ENCODE results near the gene KRTAP16-1.
"Not testable (repeated sequence)": the region's sequence is repeated elsewhere in the genome, so short reads cannot be mapped to it uniquely, and the experiment has no call there.

The KRTAP16-1 gene

GRCh38 chr17:41301916-41302901 lies 6.9 kb downstream of the KRTAP16-1 start, which contains the start of gene KRTAP29-1:
Gene KRTAP29-1, minus strand, starts transcription at chr17:41302851. Its CDS starts 0 bp downstream, at chr17:41302851.
- DNase-seq (ENCODE audit: low spot score) = no peak

GRCh38 chr17:41301204-41301790 lies 7.8 kb downstream of the KRTAP16-1 start:
- DNase-seq (ENCODE audit: low spot score) = no peak

- DNase-seq (ENCODE audit: low spot score) = no peak
Observed at GRCh38 chr17:41298458-41299135, 10.5 kb downstream of the KRTAP16-1 start.

DNA sequence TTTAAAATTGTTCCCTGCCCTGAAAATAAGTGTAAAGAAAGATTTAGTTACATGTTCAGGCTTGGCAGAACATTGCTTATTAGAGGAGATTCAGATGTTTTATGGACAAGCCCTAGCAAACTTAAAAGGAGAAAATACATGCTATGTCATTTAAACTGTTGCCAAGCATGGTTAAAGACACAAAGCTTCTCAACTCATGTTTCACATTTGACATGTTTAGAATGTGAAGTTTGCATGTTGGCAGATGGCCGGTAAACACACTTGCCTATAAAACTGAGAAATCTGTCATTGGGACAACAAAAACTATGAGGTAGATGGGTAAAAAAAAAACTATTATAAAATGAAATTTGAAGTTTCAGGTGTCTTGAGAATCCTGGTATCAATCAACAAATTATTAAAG lies 12.3 kb downstream of the KRTAP16-1 start:
- no peak for DNase-seq (ENCODE audit: low spot score)

DNA sequence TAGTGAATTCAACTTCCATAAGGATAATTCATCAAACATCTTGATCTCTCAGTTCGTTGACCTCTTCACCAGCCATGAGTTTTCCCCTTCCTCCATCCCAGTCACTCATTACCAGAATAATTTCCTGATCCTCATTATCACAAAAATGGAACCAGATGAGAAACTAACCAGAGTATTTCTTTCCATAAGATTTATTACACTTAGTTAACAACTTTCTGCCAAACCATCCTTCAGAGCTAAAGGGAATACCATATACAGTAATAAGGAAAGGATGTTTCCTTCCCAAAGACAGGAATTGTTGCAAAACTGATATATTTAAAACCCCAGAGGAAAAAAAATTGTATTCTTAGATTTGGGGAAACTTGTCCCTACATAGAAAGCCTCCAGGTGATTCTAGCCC lies 15.1 kb downstream of the KRTAP16-1 start:
- DNase-seq (ENCODE audit: low spot score) = no peak

GRCh38 chr17:41287050-41287449 lies 22.1 kb downstream of the KRTAP16-1 start:
- no peak for DNase-seq (ENCODE audit: low spot score)

DNA sequence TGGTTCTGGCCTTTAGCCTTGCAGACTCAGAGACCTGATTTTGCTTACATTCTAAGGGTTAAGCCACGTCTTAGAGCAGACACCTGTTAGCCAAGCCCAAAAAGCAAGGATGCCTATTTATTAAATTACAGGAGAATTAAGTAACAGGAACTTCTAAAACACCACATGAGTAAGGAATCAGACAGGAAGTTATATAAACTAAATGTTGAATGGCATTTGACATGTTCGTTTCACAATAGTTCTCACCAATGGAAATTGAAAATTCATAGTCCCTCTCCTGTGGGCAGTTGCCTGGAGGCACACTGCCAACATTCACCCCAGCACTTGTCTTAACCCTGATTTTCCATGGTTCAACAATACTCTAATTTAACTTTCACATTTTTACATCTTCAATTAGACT lies 24.6 kb downstream of the KRTAP16-1 start:
- no peak for DNase-seq (ENCODE audit: low spot score)

DNA sequence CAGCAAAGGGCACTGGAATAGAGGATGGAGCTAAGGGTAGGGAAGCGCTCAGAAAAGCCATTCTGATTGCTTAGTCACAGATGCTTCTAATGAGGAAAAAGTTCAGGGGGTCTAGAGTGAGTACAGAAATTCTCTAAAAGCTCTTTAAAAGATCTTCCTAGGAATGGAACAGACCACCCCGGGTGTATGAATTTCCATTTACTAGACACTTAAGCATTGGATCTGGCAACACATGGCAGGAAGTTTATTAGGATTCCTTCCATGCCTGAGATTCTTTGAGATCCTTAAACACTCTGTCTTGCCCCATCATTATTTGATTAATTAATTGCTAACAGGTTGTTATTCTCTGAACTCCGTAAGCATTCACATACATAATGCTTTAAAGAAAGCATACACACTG lies 25.1 kb downstream of the KRTAP16-1 start:
- no peak for DNase-seq (ENCODE audit: low spot score)

DNA sequence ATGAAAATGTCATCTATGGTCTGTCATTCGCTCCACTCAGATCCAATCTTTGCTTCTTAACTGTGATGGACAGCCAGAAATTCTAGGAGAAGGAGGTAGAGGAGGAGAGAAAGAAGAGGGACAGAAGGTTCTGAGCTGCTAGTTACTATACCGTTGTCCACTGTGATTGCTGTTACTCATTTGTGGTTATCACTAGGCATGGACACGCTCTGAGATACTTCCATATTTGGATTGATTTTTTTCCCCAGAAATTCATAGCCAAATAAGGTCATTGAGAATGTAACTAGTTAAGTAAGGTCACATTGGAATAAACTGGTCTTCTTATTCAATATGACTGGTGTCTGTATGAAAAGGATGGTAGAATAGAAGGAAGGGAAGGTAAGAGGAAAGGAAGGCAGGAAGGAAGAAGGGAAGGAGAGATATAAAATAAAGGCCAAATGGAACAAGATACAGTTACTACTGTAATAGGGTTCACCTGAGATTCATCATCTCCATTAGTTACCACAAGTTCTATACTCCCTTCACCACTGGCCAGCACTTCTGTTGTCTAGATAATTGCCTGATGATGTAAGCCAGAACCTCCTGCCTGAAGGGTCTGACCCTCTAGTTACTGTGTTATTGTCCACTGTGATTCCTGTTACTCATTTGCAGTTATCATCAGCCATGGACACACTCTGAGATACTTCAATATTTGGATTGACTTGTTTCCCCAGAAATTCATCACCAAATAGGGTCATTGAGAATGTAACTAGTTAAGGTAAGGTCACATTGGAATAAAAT lies 30.7 kb downstream of the KRTAP16-1 start:
- DNase-seq (ENCODE audit: low spot score) = no peak

- DNase-seq (ENCODE audit: low spot score) = not testable (repeated sequence)
Observed at GRCh38 chr17:41275648-41276190, 33.4 kb downstream of the KRTAP16-1 start, which contains the start of gene KRTAP9-7. Gene KRTAP9-7, plus strand, starts transcription at chr17:41275698. Its CDS starts 0 bp downstream, at chr17:41275698.

- DNase-seq (ENCODE audit: low spot score) = no peak
Observed at GRCh38 chr17:41271858-41272257, 37.3 kb downstream of the KRTAP16-1 start.

- not testable (repeated sequence) for DNase-seq (ENCODE audit: low spot score)
Observed at GRCh38 chr17:41271323-41271722, 37.8 kb downstream of the KRTAP16-1 start.

GRCh38 chr17:41267711-41268110 lies 41.4 kb downstream of the KRTAP16-1 start:
- no peak for DNase-seq (ENCODE audit: low spot score)

GRCh38 chr17:41265078-41265477 lies 44.0 kb downstream of the KRTAP16-1 start, which contains the start of gene KRTAP9-6:
Gene KRTAP9-6, plus strand, starts transcription at chr17:41265378. Its CDS starts 0 bp downstream, at chr17:41265378.
- DNase-seq (ENCODE audit: low spot score) = no peak

GRCh38 chr17:41264599-41264998 lies 44.5 kb downstream of the KRTAP16-1 start:
- no peak for DNase-seq (ENCODE audit: low spot score)

DNA sequence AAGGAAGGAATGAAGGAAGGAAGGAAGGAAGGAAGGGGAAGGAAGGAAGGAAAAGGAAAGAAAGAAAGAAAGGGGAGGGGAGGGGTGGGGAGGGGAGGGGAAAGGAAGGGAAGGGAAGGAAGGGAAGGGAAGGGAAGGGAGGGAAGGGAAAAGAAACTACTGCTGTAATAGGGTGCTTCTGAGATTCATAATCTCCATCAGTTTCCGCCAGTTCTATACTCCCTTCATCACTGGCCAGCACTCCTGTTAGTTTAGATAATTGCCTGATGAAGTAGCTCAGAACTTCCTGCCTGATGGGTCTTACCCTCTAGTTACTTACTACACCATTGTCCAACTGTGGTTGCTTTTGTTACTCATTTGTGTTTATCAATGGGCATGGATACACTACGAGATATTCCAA lies 45.9 kb downstream of the KRTAP16-1 start:
- no peak for DNase-seq (ENCODE audit: low spot score)

GRCh38 chr17:41258406-41258805 lies 50.7 kb downstream of the KRTAP16-1 start:
- DNase-seq (ENCODE audit: low spot score) = no peak

Data from CD4-positive, alpha-beta T cell treated with Interleukin-2 at 100 ng/mL for 4 hours (primary cell).